NCI-H1436 treated with DMSO at 0.1 percent for 48 hours (cell line): ENCODE measurements around the gene TTLL8.

ENCODE experiments used
- DNase-seq: peaks from one replicate; lab custom pipeline; 2025; lab: John Stamatoyannopoulos, UW

TTLL8 gene

DNA sequence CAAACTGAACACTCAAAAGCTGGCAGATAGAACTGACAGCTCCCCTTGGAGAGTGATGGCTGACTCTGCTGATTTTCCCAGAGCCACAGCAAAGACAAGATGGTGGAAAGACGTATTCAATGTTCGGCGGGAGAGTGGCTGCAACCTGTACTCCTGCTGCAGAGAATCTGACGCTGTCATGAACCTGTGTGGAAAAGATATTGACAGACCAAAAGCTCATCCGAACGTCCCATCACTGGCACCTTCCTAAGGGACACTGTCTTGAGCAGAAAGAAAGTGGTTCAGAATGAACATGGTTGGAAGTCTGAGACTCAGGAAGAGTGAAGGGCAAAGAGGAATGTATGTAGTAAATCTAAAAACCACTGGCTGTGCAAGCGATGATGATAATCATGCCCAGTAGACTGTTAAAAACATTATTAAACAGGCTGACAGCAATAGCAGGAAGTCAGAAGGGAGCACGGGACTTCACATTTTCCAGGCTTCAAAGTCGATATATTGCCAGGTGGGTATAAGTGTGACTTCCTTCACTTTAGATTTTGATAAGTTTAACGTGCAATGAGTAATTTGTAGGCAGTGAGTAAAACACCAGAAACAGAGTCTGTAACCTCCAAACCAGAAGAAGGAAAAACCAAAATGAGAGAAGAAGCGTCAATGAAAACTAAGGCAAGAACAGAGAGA is 39.4 kb downstream of the TTLL8 start:
- DNase-seq: no peak

DNA sequence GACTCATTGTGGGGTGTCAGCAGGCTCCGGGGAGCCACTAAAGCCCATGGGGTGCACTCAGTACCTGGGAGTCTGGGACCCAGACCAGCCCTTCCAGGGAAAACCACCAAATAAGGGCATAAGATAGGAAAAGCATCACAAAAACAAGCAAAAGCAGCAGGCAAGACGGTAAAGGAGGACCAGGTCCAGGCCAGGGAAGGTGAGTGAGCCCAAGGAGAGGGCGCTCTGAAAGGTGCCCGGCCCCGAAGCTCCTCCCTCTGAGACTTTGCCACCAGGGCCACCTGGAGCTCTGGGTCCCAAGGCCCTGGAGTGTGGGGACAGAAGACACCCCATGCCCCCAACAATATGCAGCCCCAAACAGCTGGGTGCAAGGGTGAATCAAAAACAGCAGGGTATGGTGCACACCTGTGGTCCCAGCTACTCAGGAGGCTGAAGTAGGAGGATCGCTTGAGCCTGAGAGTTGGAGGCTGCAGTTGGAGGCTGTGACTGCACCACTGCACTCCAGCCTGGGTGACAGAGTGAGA is 40.3 kb downstream of the TTLL8 start:
- no peak for DNase-seq

GRCh38 chr22:50016988-50017700 is 41.0 kb downstream of the TTLL8 start:
- DNase-seq: no peak

DNA sequence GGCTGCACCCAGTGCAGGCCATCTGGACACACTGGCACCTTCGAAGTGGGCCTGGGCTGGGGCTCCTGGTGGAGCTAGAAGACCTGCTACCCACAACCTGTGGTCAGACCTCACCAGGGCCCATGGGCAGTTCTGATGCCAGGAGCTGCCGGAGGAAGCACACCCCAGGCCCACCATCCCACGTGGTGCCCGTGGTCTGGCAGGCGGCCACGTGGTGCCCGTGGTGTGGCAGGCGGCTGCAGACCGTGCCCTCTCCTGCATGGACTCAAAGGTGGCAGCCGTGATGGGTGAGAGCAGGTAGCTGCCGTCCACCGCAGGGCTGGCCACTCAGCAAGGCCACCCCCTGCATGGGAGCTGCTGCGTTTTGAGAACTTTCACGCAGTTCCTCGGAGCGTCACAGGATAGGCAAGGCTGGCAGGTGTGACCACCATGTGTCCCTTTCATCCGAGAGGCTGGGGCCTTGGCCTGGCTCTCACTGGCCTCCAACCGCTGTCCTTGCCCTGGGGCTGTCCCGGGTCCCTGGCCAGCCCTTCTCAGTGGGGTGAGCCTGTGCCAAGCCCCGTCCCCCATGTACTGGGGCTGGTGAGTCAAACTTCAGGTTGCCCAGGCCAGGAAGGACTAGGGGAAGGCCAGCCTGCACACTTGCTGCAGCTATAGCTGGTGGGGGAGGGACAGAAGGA is 41.6 kb downstream of the TTLL8 start:
- no peak for DNase-seq

DNA sequence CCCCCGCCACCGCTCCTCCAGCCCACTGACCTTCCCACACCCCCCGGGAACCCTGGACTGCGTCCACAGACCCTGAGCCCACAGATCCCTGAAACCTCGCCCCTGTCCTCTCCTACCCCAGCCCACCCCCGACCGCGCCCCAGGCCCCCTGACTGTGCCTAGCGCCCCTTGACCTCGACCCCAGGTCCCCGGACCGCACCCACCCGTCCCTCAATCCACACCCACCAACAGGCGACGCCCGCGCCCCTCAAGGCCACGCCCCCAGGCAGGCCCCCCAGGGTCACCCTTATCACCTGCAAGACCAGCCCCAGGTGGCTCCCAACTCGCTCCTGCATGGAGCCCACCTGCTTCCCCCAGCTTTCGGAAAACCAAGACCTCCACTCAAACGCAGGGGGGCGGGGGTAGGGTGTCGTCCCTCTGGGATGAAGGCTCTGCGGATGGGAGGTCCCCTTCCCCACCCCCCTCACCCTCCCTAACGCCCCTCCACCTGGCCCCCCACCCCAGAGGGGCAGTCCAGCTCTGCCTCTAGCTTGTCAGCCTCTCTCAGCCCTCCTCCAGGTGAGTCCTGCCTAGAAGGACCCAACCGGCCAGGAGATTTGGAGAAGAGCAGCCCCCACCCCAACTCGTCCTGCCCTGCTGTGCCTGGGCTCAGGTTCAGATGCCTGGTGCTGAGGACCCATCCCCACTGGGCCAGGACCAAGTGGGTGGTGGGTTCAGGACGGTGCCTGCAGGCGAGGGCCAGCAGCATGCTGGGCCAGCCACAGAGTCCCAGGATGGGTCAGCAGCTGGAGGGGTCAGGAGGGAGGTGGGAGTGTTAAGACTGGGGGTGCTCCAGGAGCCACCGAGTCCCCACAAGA is 42.4 kb downstream of the TTLL8 start:
- no peak for DNase-seq

DNA sequence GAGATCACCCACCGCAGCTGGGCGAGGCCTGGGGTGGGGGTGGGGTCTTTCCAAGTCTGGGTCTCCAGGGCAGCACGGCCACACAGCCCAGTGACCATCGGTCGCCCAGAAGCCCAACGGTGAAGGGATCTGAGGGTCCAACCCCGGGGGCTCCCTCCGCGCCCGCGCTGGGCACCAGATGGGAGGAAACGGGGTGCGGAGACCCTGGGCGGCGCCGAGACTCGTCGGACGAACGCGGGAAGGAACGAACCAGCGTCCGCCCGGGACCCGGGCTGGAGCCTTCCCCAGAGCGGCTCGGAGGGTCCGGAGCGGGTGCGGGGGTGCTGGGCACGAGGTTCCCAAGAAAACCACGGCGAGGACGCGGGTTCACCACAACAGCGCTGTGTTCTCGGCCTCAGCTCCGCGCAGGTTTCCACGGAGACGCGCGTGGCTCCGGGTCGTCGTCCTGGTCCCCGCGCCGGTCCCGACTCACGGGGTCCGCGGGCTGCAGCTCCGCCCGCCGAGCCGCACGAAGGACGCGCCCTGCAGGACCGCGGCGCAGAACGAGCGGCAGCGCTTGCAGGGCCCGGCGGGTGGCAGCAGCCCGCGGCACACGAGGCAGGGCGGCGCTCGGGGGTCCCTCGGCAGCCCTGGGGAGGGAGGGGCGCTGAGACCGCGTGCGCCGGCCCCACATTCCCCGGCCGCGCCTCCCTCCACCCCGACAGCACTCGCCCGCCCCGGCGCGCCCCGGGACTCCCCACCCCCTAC is 43.3 kb downstream of the TTLL8 start:
- no peak for DNase-seq

DNA sequence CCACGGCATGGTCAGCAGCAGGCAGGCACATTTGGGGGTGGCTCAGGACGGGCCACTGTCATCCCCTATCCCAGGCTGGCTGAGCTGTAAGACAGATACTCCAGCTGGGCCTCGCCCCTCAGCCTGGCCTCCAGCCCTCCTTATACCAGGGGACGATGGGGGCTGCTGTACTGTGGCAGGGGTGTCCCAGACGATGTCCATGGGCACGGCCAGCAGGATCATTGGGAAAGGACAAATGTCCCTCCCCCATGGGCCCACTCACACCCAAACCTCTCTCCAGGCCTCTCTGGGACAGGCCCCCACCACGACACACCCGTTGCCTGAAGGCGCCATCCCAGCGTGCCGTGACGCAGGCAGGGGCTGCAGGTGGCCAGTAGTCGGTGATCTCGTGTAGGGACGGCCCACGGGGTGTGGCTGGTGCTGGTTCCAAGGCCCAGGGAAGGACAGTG is 44.0 kb downstream of the TTLL8 start:
- no peak for DNase-seq

DNA sequence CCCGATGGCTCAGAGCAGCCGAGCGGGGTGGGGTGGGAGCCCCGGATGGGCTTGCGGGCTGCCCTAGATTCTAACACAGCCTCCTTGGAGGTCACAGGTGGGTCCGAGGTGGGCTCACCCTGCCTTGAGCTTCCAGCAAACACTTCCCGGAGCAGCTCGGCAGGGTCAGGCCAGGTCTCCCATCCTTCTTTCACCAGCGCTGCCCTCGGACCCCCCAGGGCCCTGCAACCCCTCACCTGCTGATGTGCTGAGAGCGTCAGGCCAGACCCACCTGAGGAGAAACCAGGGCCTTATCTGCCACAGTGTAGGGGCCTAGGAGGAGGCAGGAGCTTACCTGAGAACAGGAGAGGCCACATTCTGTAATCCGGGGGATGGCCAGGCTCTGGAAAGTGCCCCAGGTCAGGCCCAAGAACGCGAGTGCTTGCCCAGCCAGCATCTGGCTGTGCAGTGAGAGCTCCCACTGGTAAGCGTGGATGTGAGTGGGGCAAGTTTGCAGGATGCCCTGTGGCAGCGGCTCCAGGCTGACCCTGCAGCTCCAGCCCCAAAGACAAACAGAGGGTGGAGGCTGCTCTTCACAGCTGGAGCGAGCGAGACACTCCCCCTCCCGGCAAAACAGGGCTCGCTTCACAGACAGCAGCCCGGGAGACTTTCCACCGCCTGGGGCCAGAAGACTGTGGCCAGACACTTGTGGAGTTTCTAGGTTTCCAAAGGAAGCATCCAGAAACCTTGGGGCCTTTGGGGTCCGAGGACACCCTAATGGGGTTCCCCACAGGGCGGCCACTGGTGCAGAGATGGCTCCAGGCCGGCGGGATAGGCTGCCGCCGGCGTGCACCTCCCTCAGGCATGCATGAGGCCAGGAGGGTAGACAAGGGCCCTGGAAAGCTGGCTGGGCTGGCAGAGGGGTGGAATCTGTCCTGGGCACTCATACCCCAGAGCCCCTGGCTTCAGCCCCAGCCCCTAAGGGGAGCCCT is 45.6 kb downstream of the TTLL8 start, which contains the start of gene IL17REL:
Gene IL17REL (minus strand): TSS at position 555 of the 971 bp plus-strand sequence. CDS start 119 bp downstream, at position 436.
- no peak for DNase-seq

DNA sequence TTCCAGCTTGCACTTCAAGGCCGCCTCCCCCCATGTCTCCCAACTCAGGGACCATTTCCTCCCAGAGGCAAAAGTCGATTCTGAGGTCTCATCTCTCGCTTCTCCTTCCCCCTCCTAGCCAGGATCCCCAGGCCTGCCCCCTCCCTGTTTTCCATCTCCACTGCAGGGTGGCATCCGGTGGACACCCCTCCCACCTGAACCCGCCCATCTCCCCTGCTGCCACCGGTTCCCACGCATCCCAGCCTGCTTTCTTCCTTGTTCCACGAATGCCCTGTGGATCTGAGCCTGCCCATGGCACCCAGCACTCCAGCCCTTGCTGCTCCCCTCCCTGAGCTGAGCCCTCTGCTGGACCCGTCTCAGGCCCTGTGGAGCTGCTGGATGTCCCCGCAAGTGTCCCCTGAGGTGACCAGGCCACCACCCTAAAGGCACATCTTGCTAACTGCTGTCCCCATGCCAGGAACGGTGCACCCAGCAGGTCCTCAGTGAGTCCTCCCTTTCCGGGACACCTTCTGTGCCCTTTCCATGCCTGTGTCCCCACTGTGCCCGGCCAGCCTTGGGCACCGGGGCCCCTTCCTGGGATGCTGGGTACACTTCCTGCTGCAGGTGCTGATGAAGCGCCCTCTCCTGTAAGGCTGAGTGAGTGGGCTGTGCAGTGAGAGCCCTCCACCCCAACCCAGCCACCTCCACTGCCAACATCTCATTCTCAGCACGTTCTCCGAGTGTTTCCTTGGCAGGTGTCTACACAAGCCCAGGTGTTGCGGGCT is 46.5 kb downstream of the TTLL8 start:
- DNase-seq: no peak

GRCh38 chr22:50010676-50011446 is 47.2 kb downstream of the TTLL8 start:
- DNase-seq: no peak

DNA sequence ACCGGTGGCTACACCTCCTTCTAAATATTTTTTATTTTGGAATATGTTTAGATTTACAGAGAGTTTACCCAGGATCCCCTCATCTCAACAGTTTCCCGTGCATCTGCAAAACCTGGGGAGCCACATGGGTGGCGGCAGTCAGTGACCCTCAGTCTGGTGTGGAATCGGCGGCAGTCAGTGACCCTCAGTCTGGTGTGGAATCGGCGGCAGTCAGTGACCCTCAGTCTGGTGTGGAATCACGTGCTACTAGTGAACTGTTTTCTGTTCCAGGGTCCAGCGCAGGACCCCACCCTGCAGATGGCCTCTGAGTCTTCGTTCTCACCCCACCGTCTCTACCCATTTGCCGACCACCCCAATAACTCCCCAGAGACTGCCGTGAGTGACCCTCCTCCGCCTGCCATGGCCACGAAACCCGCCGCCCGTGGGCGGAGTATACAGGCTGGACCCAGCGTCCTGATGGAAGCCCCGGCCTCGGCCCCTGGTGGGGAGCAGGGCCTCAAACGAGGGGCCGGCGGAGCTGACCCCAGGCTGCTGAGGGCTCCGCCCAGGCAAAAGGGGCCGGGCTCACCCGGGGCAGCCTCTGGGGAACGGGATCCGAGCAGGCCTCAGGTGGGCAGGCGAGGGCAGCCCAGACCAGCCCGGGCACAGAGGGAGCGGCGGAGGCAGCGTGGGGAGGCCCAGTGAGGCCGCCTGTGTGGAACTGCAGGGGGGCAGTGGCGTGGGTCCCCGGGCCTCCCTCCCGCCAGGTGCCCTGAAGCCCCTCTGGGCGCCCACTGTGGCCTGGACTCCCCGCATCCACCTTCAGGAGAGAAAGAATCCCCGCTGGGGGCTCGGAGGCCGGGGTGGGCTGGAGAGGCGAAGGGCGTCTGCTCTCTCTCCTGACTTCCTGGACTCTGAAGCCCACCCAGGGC is 48.1 kb downstream of the TTLL8 start:
- DNase-seq: no peak

DNA sequence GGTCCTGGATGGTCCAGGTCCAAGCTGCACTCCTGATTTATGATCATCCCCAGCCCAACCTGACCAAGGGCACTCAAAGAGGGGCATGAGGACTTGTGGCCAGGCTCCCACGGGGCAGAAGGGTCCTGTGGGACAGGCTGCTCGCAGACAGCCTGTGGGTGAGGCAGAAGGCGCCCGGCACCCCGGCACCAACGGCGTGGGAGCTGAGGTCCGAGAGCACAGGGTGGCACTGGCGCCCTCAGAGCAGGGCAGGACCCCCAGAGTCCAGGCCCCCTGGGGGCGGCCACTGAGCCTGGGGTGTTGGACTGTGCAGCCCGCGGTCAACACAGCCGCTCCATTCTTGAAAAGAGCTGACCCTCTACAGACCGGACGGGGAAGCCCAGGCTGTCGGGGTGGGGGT is 48.8 kb downstream of the TTLL8 start:
- no peak for DNase-seq

GRCh38 chr22:50008151-50009040 is 49.7 kb downstream of the TTLL8 start:
- no peak for DNase-seq

DNA sequence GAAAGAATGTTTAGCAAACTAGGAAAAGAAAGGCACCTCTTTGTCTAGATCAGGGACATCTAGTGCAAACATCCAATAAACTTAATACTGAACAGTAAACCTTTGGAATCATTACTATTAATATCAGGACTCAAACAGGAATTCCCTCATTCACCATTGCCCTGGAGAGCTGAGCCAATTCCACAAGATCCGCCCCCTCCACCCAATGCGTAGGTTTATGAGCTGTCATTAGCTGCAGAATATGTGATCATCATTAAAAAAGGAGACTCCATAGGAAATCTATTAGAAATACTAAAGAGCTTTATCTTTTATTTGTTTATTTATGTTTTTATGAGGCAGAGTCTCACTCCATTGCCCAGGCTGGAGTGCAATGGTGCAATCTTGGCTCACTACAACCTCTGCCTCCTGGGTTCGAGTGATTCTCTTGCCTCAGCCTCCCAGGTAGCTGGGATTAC is 51.0 kb downstream of the TTLL8 start:
- DNase-seq: no peak

- no peak for DNase-seq
Observed at GRCh38 chr22:50004918-50005317, 53.2 kb downstream of the TTLL8 start.

GRCh38 chr22:50002791-50003190 is 55.3 kb downstream of the TTLL8 start:
- no peak for DNase-seq
